HFF-Myc (cell line): ENCODE data around the gene ASPM.
"Not testable (repeated sequence)": the region's sequence is repeated elsewhere in the genome, so short reads cannot be mapped to it uniquely, and the experiment has no call there.

Source experiments
- DNase-seq: peaks from one replicate; pipeline ENCODE4 v3.0.0-alpha.2; 2011; ENCODE audit warnings: low read depth; ENCODE audit errors: extremely low read depth
- H3K4me3 ChIP-seq: replicated peaks from 2 replicates; pipeline ENCODE4 v1.5.1; 2011; ENCODE audit warnings: low read depth, mild to moderate bottlenecking, control low read depth, low read length
- TF ChIP-seq, protein P1 (sequence below): IDR thresholded peaks from 2 replicates; pipeline ENCODE4 v1.5.1; 2012; ENCODE audit warnings: mild to moderate bottlenecking, low read depth, low read length, control low read depth; ENCODE audit errors: missing control alignments

Gene ASPM

DNA sequence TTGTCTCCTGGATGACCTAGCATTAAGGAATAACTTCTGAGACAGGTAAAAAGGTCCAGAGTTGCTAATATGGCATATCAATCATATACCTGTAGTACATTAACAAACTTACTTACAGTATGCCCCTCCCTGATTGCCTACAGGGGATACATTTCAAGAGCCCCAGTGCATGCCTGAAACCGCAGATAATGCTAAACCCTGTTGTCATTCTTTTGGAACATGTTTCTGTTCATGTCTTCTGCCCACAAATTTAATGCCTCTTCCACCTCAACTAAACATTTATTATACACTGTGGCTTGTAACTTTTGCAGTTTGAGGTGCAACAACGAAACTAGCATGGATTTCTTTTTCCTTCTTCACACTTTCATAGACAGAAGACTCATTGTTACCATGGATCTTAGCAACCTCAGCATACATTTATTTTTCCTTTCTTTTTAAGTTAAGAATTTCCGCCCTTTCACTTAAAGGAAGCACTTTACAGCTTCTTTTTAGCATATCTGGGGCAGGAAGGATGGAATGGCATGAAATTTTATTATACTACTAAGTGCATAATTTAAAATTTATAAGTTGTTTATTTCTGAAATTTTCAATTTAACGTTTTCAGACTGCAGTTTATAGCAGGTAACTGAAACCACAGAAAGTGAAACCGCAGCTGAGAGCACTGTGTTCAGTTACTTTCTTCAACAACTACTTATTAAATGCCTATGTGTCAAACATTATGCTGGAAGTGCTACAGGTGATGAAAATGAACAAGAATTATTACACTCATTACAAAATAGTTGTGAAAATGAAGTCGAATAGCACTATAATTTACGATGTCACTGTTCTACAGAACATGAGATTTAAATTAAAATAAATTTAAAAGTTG is 104.7 kb downstream of the ASPM start:
- TF ChIP-seq, protein P1, sequence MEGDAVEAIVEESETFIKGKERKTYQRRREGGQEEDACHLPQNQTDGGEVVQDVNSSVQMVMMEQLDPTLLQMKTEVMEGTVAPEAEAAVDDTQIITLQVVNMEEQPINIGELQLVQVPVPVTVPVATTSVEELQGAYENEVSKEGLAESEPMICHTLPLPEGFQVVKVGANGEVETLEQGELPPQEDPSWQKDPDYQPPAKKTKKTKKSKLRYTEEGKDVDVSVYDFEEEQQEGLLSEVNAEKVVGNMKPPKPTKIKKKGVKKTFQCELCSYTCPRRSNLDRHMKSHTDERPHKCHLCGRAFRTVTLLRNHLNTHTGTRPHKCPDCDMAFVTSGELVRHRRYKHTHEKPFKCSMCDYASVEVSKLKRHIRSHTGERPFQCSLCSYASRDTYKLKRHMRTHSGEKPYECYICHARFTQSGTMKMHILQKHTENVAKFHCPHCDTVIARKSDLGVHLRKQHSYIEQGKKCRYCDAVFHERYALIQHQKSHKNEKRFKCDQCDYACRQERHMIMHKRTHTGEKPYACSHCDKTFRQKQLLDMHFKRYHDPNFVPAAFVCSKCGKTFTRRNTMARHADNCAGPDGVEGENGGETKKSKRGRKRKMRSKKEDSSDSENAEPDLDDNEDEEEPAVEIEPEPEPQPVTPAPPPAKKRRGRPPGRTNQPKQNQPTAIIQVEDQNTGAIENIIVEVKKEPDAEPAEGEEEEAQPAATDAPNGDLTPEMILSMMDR: no peak
- H3K4me3 ChIP-seq: no peak overlapping the region
- DNase-seq: no peak

GRCh38 chr1:197036861-197037260 is 109.6 kb downstream of the ASPM start:
- TF ChIP-seq, protein P1: no peak
- H3K4me3 ChIP-seq: no peak overlapping the region
- DNase-seq: no peak

GRCh38 chr1:197034631-197035339 is 111.7 kb downstream of the ASPM start:
- peak; percentile 20 for DNase-seq
- not testable (repeated sequence) for H3K4me3 ChIP-seq
